ENCODE results near the gene EIF4E3.

DNA sequence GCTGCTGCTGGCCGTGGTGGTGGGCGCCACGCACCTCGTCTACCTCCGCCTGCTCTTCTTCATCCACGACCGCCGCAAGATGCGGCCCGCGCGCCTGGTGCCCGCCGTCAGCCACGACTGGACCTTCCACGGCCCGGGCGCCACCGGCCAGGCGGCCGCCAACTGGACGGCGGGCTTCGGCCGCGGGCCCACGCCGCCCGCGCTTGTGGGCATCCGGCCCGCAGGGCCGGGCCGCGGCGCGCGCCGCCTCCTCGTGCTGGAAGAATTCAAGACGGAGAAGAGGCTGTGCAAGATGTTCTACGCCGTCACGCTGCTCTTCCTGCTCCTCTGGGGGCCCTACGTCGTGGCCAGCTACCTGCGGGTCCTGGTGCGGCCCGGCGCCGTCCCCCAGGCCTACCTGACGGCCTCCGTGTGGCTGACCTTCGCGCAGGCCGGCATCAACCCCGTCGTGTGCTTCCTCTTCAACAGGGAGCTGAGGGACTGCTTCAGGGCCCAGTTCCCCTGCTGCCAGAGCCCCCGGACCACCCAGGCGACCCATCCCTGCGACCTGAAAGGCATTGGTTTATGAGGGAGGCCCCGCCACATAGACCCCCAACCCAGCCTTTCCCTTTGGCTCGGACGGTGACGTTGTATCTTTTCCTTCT, 29.5 kb upstream of the EIF4E3 start:
- TF ChIP-seq, protein P1, sequence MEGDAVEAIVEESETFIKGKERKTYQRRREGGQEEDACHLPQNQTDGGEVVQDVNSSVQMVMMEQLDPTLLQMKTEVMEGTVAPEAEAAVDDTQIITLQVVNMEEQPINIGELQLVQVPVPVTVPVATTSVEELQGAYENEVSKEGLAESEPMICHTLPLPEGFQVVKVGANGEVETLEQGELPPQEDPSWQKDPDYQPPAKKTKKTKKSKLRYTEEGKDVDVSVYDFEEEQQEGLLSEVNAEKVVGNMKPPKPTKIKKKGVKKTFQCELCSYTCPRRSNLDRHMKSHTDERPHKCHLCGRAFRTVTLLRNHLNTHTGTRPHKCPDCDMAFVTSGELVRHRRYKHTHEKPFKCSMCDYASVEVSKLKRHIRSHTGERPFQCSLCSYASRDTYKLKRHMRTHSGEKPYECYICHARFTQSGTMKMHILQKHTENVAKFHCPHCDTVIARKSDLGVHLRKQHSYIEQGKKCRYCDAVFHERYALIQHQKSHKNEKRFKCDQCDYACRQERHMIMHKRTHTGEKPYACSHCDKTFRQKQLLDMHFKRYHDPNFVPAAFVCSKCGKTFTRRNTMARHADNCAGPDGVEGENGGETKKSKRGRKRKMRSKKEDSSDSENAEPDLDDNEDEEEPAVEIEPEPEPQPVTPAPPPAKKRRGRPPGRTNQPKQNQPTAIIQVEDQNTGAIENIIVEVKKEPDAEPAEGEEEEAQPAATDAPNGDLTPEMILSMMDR (IDR thresholded peaks at IDR 0.05; ENCODE audit: insufficient read depth, low read length) = no peak
- TF ChIP-seq POLR2AphosphoS5 (IDR thresholded peaks at IDR 0.05; ENCODE audit: low read depth) (no peak), GABPA (IDR thresholded peaks at IDR 0.05; ENCODE audit: low read depth) (no peak), SPI1 (IDR thresholded peaks at IDR 0.05; ENCODE audit: borderline replicate concordance, low read depth) (no peak)
- TF ChIP-seq, protein P2, sequence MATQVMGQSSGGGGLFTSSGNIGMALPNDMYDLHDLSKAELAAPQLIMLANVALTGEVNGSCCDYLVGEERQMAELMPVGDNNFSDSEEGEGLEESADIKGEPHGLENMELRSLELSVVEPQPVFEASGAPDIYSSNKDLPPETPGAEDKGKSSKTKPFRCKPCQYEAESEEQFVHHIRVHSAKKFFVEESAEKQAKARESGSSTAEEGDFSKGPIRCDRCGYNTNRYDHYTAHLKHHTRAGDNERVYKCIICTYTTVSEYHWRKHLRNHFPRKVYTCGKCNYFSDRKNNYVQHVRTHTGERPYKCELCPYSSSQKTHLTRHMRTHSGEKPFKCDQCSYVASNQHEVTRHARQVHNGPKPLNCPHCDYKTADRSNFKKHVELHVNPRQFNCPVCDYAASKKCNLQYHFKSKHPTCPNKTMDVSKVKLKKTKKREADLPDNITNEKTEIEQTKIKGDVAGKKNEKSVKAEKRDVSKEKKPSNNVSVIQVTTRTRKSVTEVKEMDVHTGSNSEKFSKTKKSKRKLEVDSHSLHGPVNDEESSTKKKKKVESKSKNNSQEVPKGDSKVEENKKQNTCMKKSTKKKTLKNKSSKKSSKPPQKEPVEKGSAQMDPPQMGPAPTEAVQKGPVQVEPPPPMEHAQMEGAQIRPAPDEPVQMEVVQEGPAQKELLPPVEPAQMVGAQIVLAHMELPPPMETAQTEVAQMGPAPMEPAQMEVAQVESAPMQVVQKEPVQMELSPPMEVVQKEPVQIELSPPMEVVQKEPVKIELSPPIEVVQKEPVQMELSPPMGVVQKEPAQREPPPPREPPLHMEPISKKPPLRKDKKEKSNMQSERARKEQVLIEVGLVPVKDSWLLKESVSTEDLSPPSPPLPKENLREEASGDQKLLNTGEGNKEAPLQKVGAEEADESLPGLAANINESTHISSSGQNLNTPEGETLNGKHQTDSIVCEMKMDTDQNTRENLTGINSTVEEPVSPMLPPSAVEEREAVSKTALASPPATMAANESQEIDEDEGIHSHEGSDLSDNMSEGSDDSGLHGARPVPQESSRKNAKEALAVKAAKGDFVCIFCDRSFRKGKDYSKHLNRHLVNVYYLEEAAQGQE (IDR thresholded peaks at IDR 0.05; ENCODE audit: insufficient replicate concordance, low read depth) = no peak
